Suprapubic skin (tissue), 4 donors: Measurements from ENCODE around the gene COL5A1.

ENCODE experiments used
- CTCF ChIP-seq, 2 donors: fragments of 200-600 bp in 1 of 2; fragments of 450-650 bp in 1 of 2; sonication (generic) in 1 of 2; IDR thresholded peaks; one replicate each; pipeline ENCODE4 v1.5.1; 2016 to 2019; ENCODE audit warnings: antibody characterized with exemption in 2 of 2, mild to moderate bottlenecking in 1 of 2, moderate library complexity in 1 of 2
- EP300 ChIP-seq: sonication (generic); formaldehyde crosslinking; IDR thresholded peaks from one replicate; pipeline ENCODE4 v1.6.1; 2017; ENCODE audit warnings: antibody characterized with exemption
- POLR2A ChIP-seq, 2 donors: fragments of 450-650 bp; IDR thresholded peaks; one replicate each; pipeline ENCODE4 v1.6.1; 2017; ENCODE audit warnings: antibody characterized with exemption in 2 of 2, mild to moderate bottlenecking in 2 of 2, moderate library complexity in 2 of 2
- POLR2AphosphoS5 ChIP-seq, 3 donors: sonication (generic); formaldehyde crosslinking; IDR thresholded peaks; one replicate each; pipeline ENCODE4 v1.6.1; 2017; ENCODE audit warnings: antibody characterized with exemption in 3 of 3

GRCh38 chr9:134869554-134870300 lies 228.1 kb downstream of the COL5A1 start:
- TF ChIP-seq CTCF (IDR thresholded peaks at IDR 0.05) = no peak
- TF ChIP-seq POLR2A (IDR thresholded peaks at IDR 0.05) = no peak
- no peak for TF ChIP-seq EP300
- TF ChIP-seq POLR2AphosphoS5 (IDR thresholded peaks at IDR 0.05) = no peak
